Heart left ventricle (tissue), 13 donors: ENCODE data around the gene ATP6V1G2.

Experiments
- POLR2A ChIP-seq, 2 donors: fragments of 450-650 bp; IDR thresholded peaks; one replicate each; pipeline ENCODE4 v1.6.1; 2017; ENCODE audit warnings: antibody characterized with exemption in 2 of 2, mild to moderate bottlenecking in 2 of 2, moderate library complexity in 2 of 2
- TF ChIP-seq, protein P1 (sequence below), 12 donors: fragments of 200-600 bp; sonication (generic) in 4 of 12; IDR thresholded peaks; one replicate each; pipeline versions ENCODE4 v1.5.0 to v1.8.0; 2018 to 2022; ENCODE audit warnings: antibody characterized with exemption in 12 of 12, mild to moderate bottlenecking in 5 of 12
- donor health status: ischemic (EF 13 %, LVEDD 7.1; RV severe dilation, severe dysfunction).
- donor health status: DM: no; HTN: yes; CAD: no.
- donor health status: DM: no; HTN: no; CAD: no.
- donor health status: ischemic (EF 25% LVEDD 6.9; RV normal size, moderate dysfunction).
- donor health status: ischemic (EF 25% LVEDD 5.7; RV mildly dilated, moderate dysfunction).
- donor health status: ischemic (EF 35%, LVEDD 5.7; RV mildly dilated, moderate dysfunction).
- donor health status: nonischemic (EF 11% LVEDD 7.7; RV severe dilation, severe dysfunction).
- donor health status: DM: yes; HTN: yes; CAD: no.
- donor health status: PGD.
- donor health status: ischemic (EF 29% LVEDD 5.4; RV normal size, mild dysfunction).
- donor health status: nonischemic (EF 23%, LVEDD 6.1; RV moderate dilation, normal function).

DNA sequence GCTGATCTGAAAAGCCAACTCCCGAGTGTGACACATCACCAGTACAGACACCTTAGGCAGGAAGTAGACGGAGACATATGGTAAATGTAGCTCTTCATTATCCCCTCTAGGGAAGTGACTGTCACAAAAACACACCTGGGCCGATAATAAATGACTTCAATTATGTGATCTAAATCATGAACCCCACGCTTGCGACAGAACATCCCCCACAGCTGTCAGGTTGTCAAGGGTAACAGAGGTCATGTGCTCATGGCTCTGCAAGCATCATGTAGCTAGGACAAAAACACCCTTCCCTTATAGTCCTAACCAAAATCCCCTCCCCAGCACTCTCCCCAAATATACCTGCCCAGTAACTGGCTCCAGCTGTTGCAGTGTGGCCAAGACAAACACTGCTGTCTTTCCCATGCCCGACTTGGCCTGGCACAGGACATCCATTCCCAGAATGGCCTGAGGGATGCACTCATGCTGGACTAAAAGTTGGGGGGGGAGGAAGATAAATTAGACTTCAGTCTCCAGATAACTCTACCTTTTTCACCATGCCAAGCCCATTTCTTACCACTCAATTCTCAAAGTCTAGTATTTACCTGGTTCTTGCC, 7.5 kb downstream of the ATP6V1G2 start:
- TF ChIP-seq POLR2A (IDR thresholded peaks at IDR 0.05): no peak
- TF ChIP-seq, protein P1, sequence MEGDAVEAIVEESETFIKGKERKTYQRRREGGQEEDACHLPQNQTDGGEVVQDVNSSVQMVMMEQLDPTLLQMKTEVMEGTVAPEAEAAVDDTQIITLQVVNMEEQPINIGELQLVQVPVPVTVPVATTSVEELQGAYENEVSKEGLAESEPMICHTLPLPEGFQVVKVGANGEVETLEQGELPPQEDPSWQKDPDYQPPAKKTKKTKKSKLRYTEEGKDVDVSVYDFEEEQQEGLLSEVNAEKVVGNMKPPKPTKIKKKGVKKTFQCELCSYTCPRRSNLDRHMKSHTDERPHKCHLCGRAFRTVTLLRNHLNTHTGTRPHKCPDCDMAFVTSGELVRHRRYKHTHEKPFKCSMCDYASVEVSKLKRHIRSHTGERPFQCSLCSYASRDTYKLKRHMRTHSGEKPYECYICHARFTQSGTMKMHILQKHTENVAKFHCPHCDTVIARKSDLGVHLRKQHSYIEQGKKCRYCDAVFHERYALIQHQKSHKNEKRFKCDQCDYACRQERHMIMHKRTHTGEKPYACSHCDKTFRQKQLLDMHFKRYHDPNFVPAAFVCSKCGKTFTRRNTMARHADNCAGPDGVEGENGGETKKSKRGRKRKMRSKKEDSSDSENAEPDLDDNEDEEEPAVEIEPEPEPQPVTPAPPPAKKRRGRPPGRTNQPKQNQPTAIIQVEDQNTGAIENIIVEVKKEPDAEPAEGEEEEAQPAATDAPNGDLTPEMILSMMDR (IDR thresholded peaks at IDR 0.05): no peak
